GM06990 (cell line): ENCODE results near the gene ETV1.

ENCODE experiments used
- DNase-seq: peaks from one replicate; pipeline ENCODE4 v3.0.0-alpha.2; 2011; ENCODE audit not compliant: insufficient read length; ENCODE audit errors: extremely low read depth
- H3K27me3 ChIP-seq: replicated peaks from 2 replicates; pipeline ENCODE4 v1.6.0; 2011; ENCODE audit warnings: low read length; ENCODE audit not compliant: control insufficient read depth, insufficient read depth
- H3K36me3 ChIP-seq: 2 replicates; pipeline ENCODE4 v1.5.1; 2011; ENCODE audit warnings: low read length; ENCODE audit not compliant: control insufficient read depth, insufficient read depth
- H3K4me3 ChIP-seq: replicated peaks from 2 replicates; pipeline ENCODE4 v1.5.1; 2011; ENCODE audit warnings: low read depth, mild to moderate bottlenecking, control low read depth, low read length
- TF ChIP-seq, protein P1 (sequence below): IDR thresholded peaks from 2 replicates; pipeline ENCODE4 v1.5.1; 2011; ENCODE audit warnings: low read length, control low read depth, mild to moderate bottlenecking, inconsistent platforms; ENCODE audit not compliant: insufficient read depth, poor library complexity, severe bottlenecking

Gene ETV1

GRCh38 chr7:13955494-13955893 is 34.0 kb downstream of the ETV1 start:
- TF ChIP-seq, protein P1, sequence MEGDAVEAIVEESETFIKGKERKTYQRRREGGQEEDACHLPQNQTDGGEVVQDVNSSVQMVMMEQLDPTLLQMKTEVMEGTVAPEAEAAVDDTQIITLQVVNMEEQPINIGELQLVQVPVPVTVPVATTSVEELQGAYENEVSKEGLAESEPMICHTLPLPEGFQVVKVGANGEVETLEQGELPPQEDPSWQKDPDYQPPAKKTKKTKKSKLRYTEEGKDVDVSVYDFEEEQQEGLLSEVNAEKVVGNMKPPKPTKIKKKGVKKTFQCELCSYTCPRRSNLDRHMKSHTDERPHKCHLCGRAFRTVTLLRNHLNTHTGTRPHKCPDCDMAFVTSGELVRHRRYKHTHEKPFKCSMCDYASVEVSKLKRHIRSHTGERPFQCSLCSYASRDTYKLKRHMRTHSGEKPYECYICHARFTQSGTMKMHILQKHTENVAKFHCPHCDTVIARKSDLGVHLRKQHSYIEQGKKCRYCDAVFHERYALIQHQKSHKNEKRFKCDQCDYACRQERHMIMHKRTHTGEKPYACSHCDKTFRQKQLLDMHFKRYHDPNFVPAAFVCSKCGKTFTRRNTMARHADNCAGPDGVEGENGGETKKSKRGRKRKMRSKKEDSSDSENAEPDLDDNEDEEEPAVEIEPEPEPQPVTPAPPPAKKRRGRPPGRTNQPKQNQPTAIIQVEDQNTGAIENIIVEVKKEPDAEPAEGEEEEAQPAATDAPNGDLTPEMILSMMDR: no peak
- DNase-seq: no peak
- Histone ChIP-seq H3K4me3 (no peak overlapping the region), H3K36me3 (no peaks in the 10 kb centered on the region), H3K27me3 (no peaks in the 10 kb centered on the region)

GRCh38 chr7:13953368-13953767 is 36.1 kb downstream of the ETV1 start:
- TF ChIP-seq, protein P1: no peak
- no peaks in the 10 kb centered on the region for H3K36me3 ChIP-seq
- no peak overlapping the region for H3K4me3 ChIP-seq
- DNase-seq: no peak
- no peaks in the 10 kb centered on the region for H3K27me3 ChIP-seq

GRCh38 chr7:13952921-13953320 is 36.5 kb downstream of the ETV1 start:
- H3K4me3 ChIP-seq: no peak overlapping the region
- H3K27me3 ChIP-seq: no peaks in the 10 kb centered on the region
- no peaks in the 10 kb centered on the region for H3K36me3 ChIP-seq
- no peak for DNase-seq
- TF ChIP-seq, protein P1: no peak

DNA sequence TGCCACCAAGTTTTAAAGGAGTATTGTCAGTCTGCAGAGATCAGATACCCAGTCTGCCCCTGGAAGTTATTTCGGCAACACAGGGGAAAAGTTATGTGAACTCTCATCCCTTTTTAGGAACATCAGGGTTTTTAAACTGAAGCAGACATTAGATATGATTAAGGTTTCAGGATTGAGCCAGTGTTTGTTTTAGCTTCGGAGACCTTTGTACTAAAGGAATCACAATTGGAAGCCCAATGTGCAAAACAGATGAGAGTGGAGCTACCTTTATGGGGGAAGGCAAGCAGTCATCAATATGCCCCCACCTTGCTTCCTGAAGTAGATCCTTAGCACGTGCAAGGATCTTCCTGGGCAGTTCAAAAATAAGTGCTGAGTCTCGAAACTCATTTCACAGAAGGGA is 39.5 kb downstream of the ETV1 start:
- no peaks in the 10 kb centered on the region for H3K27me3 ChIP-seq
- no peaks in the 10 kb centered on the region for H3K36me3 ChIP-seq
- TF ChIP-seq, protein P1: no peak
- H3K4me3 ChIP-seq: no peak overlapping the region
- no peak for DNase-seq

DNA sequence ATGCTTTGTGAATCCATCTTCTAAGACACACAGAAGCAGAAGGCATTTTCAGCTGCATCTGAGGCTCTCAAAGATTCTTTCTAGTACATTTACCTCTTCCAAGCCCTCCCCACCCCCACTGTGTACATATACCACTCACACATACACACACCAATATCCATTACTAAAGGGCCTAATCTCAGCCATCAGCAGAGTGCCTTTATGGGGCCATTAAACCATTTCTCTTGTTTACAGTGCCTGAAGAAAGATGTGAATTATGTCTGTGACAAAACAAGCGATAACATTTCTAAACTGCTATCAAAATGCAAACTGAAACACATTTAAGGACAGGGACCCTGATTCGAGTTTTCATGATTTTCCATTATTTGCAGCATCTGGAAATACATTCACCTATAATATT is 40.0 kb downstream of the ETV1 start:
- no peak for DNase-seq
- Histone ChIP-seq H3K27me3 (no peaks in the 10 kb centered on the region), H3K4me3 (no peak overlapping the region), H3K36me3 (no peaks in the 10 kb centered on the region)
- TF ChIP-seq, protein P1: no peak
